ENCODE measurements around the gene TPRN. TPM values are rescaled to one million over a fixed set of nuclear protein-coding genes. Genes with fewer than 3 reads are reported as not detected.
A peak's percentile ranks its signal among the peaks of the same experiment; 100 is the strongest.
"Not testable (repeated sequence)": the region's sequence is repeated elsewhere in the genome, so short reads cannot be mapped to it uniquely, and the experiment has no call there.

Gene TPRN
- total RNA-seq (ENCODE audit: insufficient read depth, low replicate concordance), result 2.2 TPM

DNA sequence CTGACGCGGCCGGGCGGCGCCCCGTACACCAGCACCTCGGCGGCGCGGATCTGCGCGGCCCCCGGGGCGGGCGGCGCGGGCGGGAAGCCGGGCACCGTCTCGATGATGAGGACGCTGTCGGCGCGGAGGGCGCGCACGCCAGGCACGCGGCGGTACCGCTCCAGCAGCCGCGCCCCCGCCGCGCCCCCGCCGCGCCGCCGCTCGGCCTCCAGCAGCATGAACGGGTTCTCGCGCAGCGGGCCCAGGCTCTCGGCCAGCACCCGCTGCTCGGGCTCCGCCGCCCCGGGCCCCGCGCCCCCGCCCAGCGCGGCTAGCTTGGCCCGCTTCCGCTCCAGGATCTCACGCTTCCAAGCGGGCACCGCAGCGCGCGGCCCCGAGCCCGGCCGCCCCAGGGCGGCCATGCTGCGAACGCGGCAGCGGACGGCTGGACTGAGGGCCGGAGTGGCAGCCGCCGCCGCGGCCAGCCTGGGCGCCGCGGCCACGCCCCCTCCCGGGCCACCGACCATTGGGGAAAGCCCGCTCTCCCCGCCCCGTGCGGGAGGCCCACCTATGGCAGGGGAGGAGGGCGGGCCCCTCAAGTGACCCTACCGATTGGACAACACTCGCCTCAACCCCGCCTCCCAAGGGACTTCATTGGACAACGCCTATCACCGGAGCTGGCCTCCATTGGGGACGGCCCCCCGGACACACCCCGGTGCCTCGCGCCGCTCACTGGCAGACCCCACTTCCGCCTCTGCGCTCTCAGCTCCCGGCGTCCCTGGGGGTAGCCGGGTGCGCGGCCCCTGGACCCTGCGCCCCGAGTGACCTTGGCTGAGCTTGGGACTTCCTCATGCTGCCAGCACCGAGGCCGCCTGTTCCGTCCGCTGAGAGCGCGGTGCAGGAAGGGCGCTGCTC lies at the start of gene TPRN:
TPRN (minus strand) TSS at position 431 of the 894 bp plus-strand sequence; CDS start at position 401, 30 bp downstream.
- peak; percentile 100 for DNase-seq (ENCODE audit: low spot score)

- DNase-seq (ENCODE audit: low spot score), result no peak
Observed at GRCh38 chr9:137247916-137248175, 47.3 kb upstream of the TPRN start.

DNA sequence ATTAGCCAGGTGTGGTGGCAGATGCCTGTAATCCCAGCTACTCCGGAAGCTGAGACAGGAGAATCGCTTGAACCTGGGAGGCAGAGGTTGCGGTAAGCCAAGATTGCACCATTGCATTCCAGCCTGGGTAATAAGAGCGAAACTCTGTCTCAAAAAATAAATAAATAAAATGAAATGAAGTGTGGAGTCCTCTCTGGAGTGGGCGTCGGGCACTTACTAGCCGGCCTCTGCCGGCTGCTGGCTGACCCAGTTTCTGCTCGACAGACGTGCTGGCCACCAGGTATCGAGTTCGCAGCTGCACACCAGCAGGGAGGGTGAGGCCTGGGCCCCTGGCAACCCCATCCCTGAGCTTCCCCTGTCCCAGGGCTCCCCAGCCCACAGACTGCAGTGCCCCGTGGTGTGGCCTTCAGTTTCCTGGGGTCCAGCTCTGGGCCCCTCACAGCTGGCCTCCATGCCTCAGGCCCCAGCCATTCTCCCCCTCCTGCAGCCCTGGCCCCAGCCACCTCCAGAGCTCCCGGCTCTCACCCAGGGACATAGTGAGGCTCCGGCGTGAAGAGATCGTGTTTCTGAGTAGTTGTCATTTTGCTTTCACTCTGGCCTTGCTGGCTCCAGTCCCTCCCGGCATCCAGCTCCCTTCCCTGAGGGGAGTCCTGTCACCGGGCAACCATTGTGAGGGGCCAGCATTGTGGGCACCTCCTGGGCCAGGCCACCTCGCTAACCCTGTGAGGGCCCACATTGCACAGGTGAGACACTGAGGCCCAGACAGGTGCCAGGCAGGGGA lies 46.8 kb upstream of the TPRN start:
- DNase-seq (ENCODE audit: low spot score), result no peak

DNA sequence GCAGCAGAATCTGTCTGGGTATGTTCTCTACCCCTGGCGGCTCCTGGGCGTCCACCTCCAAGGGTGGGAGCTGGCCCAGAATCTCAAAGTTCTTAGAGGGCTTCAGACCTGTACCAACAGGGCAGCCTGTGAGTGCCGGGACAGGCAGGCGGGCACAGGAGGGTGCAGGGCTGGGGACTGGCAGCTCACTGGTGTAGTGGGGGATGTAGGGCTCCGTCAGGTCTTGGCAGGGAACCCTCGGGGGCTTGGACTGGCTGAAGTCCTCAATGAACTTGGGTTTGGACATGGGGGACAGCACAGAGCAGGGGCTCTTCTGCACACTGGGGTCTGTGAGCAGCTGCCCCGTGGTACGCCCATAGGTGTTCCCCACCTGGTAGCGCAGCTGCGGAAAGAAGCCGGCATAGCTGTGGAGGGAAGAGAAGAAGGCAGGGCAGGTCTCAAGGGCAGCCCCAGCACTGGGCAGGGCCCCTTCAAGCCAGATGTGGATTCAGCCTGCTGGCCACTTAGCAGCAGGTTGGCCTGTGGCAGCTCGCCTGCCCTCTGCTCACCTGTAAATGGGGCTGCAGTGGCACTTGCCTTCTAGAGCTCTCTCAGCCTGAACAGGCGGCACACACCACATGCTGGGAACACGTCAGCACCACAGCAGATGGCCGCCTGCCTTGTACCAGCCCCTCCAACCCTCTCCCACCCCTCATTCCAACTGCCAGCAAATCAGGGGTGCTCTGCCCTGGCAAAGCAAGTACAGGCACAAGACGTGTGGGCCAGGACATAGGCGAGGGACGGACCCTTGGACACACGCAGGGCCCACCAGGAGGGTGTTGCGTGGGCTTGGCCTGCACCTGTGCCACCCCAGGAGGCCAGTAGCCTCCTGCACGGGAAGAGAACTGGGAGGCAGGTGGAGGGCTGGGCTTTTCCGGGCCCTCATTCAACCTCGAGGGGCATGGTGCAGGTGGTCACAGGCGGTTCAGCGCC lies 45.2 kb upstream of the TPRN start:
- DNase-seq (ENCODE audit: low spot score), result no peak

DNA sequence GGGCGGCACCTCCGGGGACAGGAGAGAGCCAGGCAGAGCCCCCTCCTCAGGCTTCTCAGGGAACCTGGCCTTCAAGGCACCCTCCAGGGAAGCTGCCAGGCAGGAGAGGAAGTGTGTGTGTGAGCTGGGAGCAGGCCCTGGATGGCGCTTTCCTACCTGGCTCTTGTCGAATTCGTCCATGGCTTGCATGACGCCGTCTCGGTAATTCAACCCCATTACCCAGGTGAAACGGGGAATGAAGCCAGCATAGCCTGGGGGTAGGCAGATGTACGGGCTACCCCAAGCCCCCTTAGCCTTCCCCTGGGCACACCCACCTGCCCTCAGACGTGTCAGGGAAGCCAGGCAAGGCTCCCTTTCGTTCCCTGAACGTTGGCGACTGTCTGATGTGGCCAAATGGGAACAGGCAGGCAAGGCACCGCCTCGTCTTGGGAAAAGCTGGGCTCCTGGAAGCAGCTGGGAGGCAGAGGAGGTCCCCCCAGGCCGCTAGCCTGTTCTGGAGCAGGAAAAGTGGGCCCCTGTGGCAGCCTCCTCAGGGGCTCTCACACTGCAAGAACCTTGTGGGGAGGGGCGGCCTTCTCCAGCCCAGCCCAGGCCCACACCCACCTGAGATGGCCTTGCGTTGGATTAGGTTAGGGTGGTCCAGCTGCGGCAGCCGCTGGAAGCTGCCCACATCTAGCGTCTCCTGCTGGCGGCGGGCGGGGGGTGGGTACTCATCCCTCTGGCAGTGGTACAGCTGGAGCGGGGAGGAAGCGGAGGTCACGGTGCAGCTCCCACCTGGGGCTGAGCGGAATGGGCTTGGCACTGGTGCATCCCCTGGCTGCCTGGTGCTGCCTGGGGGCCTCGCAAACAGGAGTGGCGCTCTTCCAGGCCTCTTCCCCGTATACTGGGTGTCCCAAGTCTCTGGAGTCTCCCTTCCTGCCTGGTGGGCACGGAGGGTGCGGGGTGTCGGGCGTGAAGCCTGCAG lies 44.2 kb upstream of the TPRN start:
- DNase-seq (ENCODE audit: low spot score), result no peak

DNA sequence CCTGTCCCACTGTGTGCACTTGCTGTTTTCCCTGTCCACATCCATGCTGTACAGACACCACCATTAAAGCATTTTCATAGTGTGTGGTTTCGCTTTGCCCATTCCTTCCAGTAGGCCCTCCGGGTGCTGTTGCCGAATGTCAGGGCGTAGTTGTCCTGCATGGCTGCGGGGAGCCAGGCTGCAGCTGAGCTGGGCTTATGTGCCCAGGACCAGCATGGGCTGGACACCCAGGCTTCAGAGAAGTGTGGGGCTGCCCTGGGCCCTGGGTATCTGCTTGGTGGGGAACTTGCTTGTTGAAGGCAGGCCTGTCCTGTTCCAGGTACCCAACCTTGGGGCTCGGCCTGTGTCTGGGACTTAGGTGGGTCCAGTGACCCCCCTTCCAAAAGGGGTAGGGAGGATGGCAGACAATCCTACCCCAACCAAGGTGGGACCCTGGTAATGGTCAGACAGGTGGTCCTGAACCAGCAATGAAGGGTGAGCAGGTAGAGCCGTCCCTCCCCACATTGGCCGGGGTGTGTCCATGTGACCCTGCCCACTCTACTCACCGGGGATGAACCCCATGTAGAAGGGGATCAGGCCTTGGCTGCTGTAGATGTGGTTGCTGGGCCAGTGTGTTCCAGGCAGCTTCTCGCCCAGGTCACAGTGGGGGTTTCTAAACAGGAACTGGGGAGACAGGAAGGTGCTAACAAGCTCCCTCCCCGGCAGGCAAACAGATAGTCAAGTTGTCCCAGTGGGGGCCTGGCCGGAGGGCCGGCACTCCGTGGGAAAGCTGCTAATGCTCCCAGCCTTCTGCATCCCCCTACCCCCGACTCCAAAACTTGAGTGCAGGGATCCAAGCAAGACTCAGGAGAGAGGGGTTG lies 43.3 kb upstream of the TPRN start:
- no peak for DNase-seq (ENCODE audit: low spot score)

DNA sequence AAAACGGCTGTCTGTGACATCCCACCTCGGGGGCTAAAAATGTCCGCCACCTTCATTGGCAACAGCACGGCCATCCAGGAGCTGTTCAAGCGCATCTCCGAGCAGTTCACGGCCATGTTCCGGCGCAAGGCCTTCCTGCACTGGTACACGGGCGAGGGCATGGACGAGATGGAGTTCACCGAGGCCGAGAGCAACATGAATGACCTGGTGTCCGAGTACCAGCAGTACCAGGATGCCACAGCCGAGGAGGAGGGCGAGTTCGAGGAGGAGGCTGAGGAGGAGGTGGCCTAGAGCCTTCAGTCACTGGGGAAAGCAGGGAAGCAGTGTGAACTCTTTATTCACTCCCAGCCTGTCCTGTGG lies 42.7 kb upstream of the TPRN start:
- DNase-seq (ENCODE audit: low spot score), result not testable (repeated sequence)

DNA sequence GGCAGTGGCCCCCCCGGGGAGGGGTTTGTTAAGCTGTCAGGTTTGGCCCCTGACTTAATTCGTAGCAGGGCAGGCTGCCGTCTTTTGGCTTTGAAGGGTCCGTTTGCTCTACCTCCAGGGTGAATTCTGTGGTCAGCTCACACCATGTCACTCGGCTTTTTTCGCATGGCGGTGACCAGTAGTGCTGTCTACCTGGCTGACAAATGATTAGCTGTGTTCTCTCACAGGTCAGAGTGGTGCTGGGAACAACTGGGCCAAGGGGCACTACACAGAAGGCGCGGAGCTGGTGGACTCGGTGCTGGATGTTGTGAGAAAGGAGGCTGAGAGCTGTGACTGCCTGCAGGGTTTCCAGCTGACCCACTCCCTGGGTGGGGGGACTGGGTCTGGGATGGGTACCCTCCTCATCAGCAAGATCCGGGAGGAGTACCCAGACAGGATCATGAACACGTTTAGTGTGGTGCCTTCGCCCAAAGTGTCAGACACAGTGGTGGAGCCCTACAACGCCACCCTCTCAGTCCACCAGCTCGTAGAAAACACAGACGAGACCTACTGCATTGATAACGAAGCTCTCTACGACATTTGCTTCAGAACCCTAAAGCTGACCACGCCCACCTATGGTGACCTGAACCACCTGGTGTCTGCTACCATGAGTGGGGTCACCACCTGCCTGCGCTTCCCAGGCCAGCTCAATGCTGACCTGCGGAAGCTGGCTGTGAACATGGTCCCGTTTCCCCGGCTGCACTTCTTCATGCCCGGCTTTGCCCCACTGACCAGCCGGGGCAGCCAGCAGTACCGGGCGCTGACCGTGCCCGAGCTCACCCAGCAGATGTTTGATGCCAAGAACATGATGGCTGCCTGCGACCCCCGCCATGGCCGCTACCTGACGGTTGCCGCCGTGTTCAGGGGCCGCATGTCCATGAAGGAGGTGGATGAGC lies 42.0 kb upstream of the TPRN start:
- no peak for DNase-seq (ENCODE audit: low spot score)

- no peak for DNase-seq (ENCODE audit: low spot score)
Observed at GRCh38 chr9:137241490-137242268, 41.1 kb upstream of the TPRN start.

DNA sequence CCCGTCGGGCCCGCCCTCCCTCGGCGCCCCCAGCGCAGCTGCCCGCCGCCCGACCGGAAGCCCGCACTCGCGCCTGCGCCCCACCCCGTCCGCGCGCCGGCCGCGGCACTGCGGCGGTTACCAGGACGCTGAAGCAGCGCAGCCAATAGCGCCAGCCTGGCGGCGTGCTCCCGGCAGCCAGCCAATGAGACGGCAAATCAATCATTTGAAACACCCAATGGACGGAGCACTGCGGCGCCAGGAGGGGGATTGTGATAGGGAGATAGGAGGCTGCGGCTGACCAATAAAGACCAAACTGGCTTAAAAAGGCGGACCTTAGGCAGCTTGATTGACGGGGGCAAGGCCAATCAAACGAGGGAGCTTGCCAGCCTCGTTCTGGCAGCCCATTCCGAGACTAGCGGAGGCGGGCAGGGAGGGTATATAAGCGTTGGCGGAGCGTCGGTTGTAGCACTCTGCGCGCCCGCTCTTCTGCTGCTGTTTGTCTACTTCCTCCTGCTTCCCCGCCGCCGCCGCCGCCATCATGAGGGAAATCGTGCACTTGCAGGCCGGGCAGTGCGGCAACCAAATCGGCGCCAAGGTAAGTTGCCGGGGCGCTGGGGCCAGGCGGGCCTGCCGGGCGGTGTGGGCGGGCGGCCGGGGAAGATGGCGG lies 40.4 kb upstream of the TPRN start, which contains the start of gene TUBB4B:
TUBB4B (plus strand) TSS at position 447 of the 649 bp plus-strand sequence; CDS start at position 521, 74 bp downstream.
- peak; percentile 100 for DNase-seq (ENCODE audit: low spot score)

DNA sequence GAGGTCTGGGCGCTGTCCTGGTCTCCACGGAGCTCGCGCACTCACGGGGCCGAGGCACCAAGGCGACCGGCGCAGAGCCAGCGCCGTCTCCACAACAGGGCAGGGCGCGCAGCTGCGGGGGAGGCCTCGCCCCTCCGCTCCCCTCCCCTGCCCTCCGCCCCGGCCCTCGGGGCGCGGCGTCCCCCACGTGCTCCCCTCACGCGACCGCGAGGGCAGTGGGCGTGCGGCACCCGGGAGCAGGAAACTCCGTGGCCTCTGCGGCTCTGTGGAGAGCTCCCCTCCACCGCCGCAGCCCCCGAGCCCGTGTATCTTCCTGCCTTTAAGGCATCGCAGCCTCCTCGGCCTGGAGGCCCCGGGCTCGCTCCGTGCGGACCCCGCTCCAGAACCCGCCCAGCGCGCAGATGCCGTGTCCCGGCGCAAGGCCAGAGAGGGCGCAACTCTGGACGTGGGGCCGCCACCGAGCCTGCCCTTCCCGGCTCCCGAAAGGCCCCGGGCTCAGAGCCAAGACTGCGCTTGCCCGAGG lies 39.8 kb upstream of the TPRN start:
- peak; percentile 80 for DNase-seq (ENCODE audit: low spot score)

DNA sequence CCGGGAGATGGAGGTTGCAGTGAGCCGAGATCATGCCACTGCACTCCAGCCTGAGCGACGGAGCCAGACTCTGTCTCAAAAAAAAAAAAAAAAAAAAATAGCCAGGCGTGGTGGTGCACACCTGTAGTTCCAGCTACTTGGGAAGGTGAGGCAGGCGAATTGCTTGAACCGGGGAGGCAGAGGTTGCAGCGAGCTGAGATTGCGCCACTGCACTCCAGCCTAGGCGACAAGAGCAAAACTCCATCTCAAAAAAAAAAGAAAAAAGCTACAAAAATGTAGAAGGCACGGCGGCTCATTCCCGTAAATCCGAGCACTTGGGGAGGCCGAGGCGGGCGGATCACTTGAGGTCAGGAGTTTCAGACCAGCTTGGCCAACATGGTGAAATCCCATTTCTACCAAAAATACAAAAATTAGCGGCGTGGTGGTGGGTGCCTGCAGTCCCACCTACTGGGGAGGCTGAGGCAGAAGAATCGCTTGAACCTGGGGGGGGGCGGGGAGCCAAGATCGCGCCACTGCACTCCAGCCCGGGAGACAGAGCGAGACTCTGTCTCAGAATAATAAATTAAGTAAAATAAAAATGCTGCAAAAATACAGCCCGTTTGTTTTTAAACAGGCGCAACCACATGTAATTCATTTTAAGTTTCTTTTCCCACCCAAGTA lies 39.1 kb upstream of the TPRN start:
- not testable (repeated sequence) for DNase-seq (ENCODE audit: low spot score)

DNA sequence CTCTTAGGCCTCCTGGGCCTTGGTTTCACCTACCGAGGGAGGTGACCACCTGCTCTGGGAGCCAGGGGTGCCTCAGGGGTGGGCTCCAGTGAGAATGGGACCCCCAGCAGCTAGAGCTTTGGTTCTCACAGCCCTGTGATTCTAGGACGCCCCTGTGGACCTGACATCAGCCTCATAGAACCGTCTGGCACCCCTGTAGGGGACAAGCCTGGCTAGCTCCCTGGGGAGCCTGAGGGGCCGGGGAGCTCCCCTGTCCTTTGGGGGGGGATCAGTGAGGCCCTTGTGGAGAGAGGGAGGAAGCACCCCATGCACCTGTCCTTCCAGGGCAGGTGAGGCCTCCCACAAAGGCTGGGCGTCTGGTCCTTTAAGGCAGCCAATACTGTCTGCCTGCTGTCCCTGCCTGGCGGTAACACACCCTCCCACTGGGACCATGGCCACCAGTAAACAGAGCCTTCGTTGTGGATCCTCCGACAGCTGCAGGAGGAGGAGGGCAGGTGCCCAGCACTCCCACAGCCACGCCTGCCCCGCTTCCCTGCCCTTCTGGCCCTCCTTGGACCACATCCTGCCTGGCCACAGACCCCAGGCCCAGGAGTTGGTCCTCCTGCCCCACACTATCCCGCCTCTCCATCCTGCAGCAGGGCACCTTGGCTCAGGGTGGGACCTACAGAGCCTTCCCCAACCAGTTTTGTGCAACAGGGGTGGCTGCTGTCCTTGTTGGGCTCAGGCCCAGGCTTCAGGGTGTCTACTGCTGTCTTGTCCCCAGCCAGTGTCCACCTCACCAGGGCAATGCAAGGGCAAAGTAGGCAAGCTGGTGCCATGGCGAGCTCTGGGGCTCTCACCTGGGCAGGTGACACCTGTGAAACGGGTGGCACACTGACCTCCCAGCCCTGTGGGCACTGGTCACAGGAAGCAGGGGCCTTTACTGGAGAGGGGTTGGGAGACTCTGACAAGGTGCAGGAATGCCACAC lies 37.5 kb upstream of the TPRN start:
- no peak for DNase-seq (ENCODE audit: low spot score)

DNA sequence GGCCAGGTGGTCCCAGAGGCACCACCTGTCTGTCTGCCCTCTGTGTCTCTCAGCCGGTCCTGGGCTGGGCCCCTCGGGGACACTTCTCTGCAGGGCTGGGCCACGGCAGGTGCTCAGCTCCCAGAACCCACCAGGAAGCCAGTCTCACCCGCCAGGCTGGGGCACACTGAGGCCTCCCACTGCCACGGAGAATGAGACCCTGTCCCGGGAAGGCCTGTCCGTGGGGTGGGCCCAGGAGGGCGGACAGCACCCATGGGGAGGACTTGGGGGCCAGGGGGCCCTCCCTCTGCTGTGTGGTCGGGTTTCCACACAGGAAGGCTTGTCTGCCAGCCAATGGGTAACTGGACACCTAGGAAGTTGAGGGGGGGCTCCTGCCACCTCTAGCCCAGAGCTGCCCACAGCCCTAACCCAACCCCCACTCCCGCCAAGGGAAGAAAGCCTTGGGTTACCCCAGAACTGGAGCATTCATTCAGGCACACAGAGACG lies 36.4 kb upstream of the TPRN start:
- no peak for DNase-seq (ENCODE audit: low spot score)
